ENCODE measurements around the gene UBR4. TPM values are rescaled to one million over a fixed set of nuclear protein-coding genes. Genes with fewer than 3 reads are reported as not detected.

UBR4 gene
- polyA plus RNA-seq, 1 of the 3 experiments (the other 2 are of a cell fraction), result 68.7 TPM

DNA sequence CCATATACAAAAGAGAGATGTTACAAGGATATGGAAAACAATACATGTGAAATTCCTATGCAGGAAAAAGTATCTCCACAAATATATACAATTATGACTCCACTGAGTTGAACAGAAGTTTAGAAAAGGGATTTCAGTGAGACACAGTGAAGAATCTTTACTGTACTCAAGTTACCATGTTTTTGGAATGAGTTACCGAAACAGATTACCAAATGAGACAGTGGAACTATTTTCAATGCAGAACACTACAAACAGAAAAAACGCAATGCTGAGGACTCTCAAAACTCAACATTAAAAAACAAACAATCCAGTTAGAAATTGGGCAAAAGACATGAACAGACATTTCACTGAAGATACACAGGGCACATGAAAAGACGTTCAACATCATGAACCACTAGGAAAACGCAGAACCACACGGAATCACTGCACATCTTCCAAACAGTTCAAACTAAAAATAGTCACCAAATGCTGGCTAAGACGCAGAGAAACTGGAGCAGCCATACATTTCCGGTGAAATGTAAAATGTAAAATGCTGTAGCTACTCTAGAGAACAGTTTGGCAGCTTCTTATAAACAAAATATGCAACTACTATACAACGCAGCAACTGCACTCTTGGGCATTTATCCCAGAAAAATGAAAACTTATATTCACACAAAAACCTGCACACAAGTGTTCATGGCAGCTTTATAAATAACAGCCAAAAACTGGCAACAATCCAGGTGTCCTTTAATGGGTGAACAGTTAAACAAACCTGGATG is 118.7 kb downstream of the UBR4 start:
- TF ChIP-seq EP300 (IDR thresholded peaks at IDR 0.05; ENCODE audit: borderline replicate concordance in 1 of 2, low read depth in 1 of 2, low read length in 1 of 2) (no peak), TCF12 (IDR thresholded peaks at IDR 0.05) (no peak), TEAD4 (IDR thresholded peaks at IDR 0.05; ENCODE audit: borderline replicate concordance, insufficient read depth) (no peak), EZH2phosphoT487 (IDR thresholded peaks at IDR 0.05; ENCODE audit: borderline replicate concordance, low read depth) (no peak), TAF1 (IDR thresholded peaks at IDR 0.05; ENCODE audit: borderline replicate concordance, low read depth, low read length) (no peak)
- TF ChIP-seq, protein P1, sequence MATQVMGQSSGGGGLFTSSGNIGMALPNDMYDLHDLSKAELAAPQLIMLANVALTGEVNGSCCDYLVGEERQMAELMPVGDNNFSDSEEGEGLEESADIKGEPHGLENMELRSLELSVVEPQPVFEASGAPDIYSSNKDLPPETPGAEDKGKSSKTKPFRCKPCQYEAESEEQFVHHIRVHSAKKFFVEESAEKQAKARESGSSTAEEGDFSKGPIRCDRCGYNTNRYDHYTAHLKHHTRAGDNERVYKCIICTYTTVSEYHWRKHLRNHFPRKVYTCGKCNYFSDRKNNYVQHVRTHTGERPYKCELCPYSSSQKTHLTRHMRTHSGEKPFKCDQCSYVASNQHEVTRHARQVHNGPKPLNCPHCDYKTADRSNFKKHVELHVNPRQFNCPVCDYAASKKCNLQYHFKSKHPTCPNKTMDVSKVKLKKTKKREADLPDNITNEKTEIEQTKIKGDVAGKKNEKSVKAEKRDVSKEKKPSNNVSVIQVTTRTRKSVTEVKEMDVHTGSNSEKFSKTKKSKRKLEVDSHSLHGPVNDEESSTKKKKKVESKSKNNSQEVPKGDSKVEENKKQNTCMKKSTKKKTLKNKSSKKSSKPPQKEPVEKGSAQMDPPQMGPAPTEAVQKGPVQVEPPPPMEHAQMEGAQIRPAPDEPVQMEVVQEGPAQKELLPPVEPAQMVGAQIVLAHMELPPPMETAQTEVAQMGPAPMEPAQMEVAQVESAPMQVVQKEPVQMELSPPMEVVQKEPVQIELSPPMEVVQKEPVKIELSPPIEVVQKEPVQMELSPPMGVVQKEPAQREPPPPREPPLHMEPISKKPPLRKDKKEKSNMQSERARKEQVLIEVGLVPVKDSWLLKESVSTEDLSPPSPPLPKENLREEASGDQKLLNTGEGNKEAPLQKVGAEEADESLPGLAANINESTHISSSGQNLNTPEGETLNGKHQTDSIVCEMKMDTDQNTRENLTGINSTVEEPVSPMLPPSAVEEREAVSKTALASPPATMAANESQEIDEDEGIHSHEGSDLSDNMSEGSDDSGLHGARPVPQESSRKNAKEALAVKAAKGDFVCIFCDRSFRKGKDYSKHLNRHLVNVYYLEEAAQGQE (IDR thresholded peaks at IDR 0.05; ENCODE audit: low read depth, low read length), result no peak
- Histone ChIP-seq H3K4me1 (ENCODE audit: control insufficient read depth in 1 of 2, insufficient read depth in 2 of 2, low read depth in 1 of 2, low read length in 1 of 2) (no peaks in the 10 kb centered on the region), H3K4me2 (no peak overlapping the region), H4K20me1 (ENCODE audit: insufficient read depth) (no peaks in the 10 kb centered on the region), H3K4me3 (ENCODE audit: low read depth in 2 of 2, low read length in 1 of 2) (no peak overlapping the region), H3K9ac (no peak overlapping the region), H3K36me3 (replicated peaks in 1 of 2; ENCODE audit: control insufficient read depth in 1 of 2, insufficient read depth in 2 of 2, low read length in 1 of 2) (peaks cover 56 to 97% of the 10 kb centered on the region in 2 experiments), H2AFZ (ENCODE audit: low read depth) (no peak overlapping the region), H3F3A (replicated peaks; ENCODE audit: insufficient read depth) (peaks cover 4% of the 10 kb centered on the region), H3K9me2 (no peaks in the 10 kb centered on the region), H3K27ac (ENCODE audit: low read depth in 2 of 2, low read length in 1 of 2) (no peak overlapping the region), H3K27me3 (ENCODE audit: insufficient read depth) (no peaks in the 10 kb centered on the region), H3K9me3 (no peaks in the 10 kb centered on the region), H3K79me2 (ENCODE audit: insufficient read depth) (no peaks in the 10 kb centered on the region)
- 86% methylated on average over 8 of the region's 8 CpGs for WGBS (ENCODE audit: low lambda C conversion rate)
- no peak for DNase-seq
- ChIA-PET POLR2A (no interaction called here), CTCF (interaction anchor here (1.4 to 12.3 kb wide), 2 partner anchors 88 to 180 kb away, joined by 3 to 149 read pairs; no protein-coding TSS in a partner anchor)

DNA sequence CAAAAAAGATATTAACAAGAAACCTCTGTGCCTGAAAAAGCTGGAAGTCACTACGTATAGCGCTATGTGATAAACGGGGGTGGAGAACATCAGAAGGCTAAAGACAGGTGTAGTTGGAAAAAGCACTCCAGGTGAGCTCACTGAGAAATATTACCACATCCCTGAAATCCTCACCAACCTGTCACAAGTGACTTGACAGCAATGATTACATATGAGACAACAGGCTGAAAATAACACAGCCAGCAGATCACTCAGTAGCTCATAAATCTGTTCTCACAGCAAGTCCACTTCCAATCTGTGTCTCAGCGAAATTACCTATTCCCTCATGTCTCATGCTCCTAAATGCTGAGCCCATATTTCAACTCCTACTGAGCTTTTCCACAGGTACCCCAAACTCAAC is 120.5 kb downstream of the UBR4 start:
- no peaks in the 10 kb centered on the region for H3K79me2 ChIP-seq (ENCODE audit: insufficient read depth)
- H3F3A ChIP-seq (replicated peaks; ENCODE audit: insufficient read depth), result peaks cover 4% of the 10 kb centered on the region
- CTCF ChIA-PET, result interaction anchor here (0.5 to 12.3 kb wide), 8 partner anchors 9 to 214 kb away, joined by 3 to 149 read pairs (median 4); no protein-coding TSS in a partner anchor
- TF ChIP-seq ELF1 (IDR thresholded peaks at IDR 0.05) (no peak), MEF2A (IDR thresholded peaks at IDR 0.05; ENCODE audit: borderline replicate concordance, low read depth) (no peak), FOSL2 (IDR thresholded peaks at IDR 0.05; ENCODE audit: borderline replicate concordance, low read depth) (no peak), YY1 (IDR thresholded peaks at IDR 0.05; ENCODE audit: low read depth) (no peak), TCF12 (IDR thresholded peaks at IDR 0.05) (no peak), RXRA (IDR thresholded peaks at IDR 0.05; ENCODE audit: borderline replicate concordance, low read depth) (no peak), FOXJ3 (CRISPR knock-in tag; IDR thresholded peaks at IDR 0.05) (no peak), POLR2AphosphoS5 (IDR thresholded peaks at IDR 0.05; ENCODE audit: low read depth, low read length) (no peak), GABPA (IDR thresholded peaks at IDR 0.05; ENCODE audit: low read depth) (no peak), RCOR1 (IDR thresholded peaks at IDR 0.05; ENCODE audit: low read length) (no peak), NFIC (IDR thresholded peaks at IDR 0.05; ENCODE audit: borderline replicate concordance) (no peak)
- TF ChIP-seq, protein P2, sequence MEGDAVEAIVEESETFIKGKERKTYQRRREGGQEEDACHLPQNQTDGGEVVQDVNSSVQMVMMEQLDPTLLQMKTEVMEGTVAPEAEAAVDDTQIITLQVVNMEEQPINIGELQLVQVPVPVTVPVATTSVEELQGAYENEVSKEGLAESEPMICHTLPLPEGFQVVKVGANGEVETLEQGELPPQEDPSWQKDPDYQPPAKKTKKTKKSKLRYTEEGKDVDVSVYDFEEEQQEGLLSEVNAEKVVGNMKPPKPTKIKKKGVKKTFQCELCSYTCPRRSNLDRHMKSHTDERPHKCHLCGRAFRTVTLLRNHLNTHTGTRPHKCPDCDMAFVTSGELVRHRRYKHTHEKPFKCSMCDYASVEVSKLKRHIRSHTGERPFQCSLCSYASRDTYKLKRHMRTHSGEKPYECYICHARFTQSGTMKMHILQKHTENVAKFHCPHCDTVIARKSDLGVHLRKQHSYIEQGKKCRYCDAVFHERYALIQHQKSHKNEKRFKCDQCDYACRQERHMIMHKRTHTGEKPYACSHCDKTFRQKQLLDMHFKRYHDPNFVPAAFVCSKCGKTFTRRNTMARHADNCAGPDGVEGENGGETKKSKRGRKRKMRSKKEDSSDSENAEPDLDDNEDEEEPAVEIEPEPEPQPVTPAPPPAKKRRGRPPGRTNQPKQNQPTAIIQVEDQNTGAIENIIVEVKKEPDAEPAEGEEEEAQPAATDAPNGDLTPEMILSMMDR (IDR thresholded peaks at IDR 0.05), result no peak
- TF ChIP-seq, protein P3, sequence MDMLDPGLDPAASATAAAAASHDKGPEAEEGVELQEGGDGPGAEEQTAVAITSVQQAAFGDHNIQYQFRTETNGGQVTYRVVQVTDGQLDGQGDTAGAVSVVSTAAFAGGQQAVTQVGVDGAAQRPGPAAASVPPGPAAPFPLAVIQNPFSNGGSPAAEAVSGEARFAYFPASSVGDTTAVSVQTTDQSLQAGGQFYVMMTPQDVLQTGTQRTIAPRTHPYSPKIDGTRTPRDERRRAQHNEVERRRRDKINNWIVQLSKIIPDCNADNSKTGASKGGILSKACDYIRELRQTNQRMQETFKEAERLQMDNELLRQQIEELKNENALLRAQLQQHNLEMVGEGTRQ (IDR thresholded peaks at IDR 0.05; ENCODE audit: borderline replicate concordance, low read depth, low read length), result no peak
- TF ChIP-seq, protein P4, sequence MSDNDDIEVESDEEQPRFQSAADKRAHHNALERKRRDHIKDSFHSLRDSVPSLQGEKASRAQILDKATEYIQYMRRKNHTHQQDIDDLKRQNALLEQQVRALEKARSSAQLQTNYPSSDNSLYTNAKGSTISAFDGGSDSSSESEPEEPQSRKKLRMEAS (IDR thresholded peaks at IDR 0.05; ENCODE audit: low read depth), result no peak
- TF ChIP-seq, protein P5, sequence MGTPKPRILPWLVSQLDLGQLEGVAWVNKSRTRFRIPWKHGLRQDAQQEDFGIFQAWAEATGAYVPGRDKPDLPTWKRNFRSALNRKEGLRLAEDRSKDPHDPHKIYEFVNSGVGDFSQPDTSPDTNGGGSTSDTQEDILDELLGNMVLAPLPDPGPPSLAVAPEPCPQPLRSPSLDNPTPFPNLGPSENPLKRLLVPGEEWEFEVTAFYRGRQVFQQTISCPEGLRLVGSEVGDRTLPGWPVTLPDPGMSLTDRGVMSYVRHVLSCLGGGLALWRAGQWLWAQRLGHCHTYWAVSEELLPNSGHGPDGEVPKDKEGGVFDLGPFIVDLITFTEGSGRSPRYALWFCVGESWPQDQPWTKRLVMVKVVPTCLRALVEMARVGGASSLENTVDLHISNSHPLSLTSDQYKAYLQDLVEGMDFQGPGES (IDR thresholded peaks at IDR 0.05; ENCODE audit: low read depth, low read length), result no peak

More for the DNA sequence above, 120.5 kb downstream of the UBR4 start:
- 94% methylated on average over 4 of the region's 4 CpGs for WGBS (ENCODE audit: low lambda C conversion rate)
- Histone ChIP-seq H3K4me2 (no peak overlapping the region), H4K20me1 (ENCODE audit: insufficient read depth) (no peaks in the 10 kb centered on the region), H3K9me2 (no peaks in the 10 kb centered on the region), H3K36me3 (replicated peaks in 1 of 2; ENCODE audit: control insufficient read depth in 1 of 2, insufficient read depth in 2 of 2, low read length in 1 of 2) (peaks cover 58 to 91% of the 10 kb centered on the region in 2 experiments), H2AFZ (ENCODE audit: low read depth) (no peak overlapping the region), H3K27me3 (ENCODE audit: insufficient read depth) (no peaks in the 10 kb centered on the region), H3K9me3 (no peaks in the 10 kb centered on the region), H3K4me3 (ENCODE audit: low read depth in 2 of 2, low read length in 1 of 2) (no peak overlapping the region), H3K9ac (no peak overlapping the region), H3K4me1 (ENCODE audit: control insufficient read depth in 1 of 2, insufficient read depth in 2 of 2, low read depth in 1 of 2, low read length in 1 of 2) (no peaks in the 10 kb centered on the region), H3K27ac (ENCODE audit: low read depth in 2 of 2, low read length in 1 of 2) (no peak overlapping the region)
- POLR2A ChIA-PET, result no interaction called here
- DNase-seq, result no peak
